GM19438 (cell line): ENCODE data around the gene KRTDAP.

Experiments
- ATAC-seq: cut with Tn5 transposase; IDR thresholded peaks from one replicate; pipeline ENCODE4 v1.9.1; 2021; ENCODE audit warnings: low read depth; ENCODE audit not compliant: unreplicated experiment

The KRTDAP gene

DNA sequence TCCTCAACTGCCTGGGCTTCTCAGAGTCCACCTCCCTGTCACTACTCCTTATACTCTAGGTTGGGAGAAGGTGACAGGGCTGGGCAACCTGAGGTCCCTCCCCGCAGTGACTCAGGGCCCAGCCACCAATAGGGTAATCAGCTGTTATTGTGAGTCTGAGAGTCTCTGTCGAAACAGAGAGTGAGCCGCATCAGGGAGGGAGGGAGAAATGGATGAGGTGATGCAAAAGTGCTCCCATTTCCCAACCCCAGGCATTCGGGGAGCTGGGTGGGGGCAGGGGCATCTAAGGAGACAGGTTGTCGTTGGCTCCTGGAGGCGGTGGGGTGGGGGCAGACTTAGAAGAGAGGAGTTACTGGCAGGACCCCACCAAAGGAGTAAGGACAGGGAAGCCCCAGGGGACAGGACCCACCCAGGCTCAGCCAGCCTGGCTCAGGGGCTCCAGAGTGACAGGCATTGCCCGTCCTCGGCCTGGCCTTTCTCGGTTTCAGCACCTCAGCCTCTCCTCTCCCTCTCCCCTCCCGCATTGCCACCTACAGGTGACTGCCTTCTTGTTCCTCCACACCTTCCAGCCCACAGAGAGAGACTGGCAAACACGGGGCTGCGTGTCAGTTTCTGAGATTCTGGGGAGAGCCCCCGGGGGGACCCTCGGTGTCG lies 23.5 kb upstream of the KRTDAP start, which contains the start of gene DMKN:
Gene DMKN (minus strand): TSS at position 22 of the 654 bp plus-strand sequence. CDS start 174 bp downstream, outside the sequence.
- ATAC-seq: no peak

DNA sequence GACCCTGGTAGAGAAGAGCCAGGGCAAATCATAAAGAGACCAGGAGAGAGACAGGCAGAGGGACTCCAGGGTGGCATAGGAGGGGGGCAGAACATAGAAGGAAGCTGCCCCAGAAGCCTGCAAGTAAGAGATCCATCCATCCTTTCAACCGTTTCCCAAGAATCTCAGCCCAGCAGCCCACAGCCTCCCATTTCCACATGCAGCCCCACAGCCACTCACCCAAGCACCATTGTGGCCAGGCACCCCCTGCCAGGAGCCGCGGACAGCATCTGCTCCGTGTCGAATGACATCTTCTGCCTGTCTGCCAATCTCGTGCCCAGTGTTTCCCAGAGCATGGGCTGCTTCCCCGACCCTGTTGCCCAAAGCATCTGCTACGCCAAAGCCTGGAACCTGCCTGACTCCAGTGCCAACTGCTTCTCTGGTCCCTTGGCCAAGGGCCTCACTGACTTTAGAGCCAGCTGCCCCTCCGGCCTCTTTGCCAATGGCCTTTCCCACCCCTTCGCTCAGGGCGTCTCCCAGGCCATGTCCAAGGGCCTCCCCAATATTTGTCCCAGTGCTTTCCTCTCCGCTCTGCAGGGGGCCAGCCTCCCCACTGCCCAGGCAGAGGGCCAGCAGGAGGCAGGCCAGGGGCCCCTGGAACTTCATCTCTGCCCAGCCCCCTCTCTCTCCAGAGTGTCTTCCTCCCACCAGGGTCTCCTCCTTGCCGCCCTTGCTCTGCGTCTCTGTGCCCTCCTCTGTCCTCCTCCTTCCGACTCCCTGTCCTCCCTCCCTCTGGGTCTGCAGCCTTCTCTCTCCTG lies 22.8 kb upstream of the KRTDAP start:
- ATAC-seq: no peak

DNA sequence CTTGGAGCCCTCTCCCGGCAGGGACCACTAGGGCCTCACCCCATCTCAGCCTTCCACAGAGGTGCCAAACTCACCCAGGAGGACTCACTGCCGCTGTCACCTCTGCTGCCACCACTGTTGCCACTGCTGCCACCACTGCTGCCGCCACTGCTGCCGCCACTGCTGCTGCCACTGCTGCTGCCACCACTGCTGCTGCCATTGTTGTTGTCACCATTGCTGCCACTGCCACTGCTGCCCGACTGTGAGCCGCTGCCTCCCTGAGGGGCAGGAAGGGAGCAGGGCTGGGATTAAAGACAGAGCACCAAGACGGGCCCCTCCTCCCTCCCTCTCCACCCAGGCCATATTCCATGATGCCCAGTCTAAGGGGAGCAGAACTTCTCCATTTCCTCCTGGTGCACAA lies 21.1 kb upstream of the KRTDAP start:
- no peak for ATAC-seq

DNA sequence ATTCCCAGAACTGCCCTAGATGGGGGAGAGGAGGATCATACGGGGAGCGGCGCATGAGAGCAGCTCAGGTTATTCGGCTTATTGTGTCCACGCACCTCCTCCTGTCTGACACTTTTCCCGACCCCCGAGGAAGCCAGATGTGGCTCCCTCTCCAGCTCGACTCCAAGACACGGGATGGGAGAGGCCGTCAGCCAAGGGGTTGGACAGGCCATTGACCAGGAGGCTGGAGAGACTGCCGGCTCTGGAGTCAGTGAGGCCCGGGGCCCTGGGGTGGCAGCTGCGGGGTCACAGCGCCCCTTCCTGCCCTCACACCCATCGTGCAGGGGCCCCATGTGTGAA lies 20.3 kb upstream of the KRTDAP start:
- no peak for ATAC-seq

DNA sequence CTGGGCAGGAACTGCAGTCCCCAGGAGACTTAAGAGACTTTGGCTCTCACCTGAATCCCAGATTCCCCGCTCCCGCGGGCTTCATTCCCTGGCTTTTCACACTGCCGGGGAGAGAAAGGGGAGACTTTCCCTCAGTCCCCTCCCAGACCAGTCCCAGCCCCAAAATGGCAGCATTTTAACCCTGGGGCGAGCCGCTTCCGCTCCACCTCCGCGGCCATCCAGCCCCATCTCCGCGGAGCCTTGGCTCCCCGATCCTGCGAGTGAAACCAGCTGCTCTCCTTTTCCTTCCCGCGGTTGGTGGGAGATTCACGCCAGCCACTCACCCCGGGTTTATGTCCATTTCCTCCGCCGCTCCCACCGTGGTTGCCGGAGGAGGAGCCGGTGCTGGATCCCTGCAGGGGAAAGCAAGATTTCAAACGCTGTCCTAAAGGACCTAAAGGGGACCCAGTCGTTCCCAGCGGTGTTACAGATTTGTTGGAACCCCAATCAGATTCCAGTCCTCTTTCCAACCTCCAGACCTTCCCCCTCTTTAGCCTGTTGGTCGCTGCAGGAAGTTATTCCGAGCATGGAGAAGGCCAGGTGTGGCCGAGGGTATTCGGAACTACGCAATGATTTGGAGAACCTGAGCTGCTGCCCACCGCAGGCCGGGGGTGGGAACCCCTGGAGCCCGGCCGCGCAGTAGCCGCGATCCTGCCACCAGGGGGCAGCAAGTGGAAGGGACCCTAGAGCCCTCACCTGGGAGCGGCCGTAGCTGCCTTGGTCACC lies 19.8 kb upstream of the KRTDAP start:
- ATAC-seq: no peak

DNA sequence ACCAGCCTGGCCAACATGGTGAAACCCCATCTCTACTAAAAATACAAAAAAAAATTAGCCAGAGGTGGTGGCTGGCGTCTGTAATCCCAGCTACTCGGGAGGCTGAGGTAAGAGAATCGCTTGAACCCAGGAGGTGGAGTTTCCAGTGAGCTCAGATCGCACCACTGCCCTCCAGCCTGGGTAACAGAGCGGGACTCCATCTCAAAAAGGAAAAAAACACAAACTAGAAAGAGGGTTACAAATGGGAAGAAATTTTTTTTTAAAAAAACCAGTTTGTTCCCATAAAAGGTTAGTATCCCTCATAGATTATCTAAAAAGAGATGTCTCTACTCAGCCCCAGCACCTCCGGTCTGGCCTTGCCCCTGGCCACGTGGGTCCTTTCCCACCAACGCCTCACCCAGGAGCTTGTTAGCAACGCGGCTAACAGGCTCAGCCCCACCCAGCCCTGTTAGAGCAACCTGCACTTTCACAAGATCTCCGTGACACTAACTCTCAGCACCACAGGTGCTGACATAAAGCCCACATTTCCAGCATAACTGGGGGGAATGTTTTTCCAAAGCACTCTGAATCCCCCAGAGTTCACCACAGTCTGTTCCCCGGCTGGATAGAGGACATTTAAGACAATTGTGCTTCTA lies 18.9 kb upstream of the KRTDAP start:
- no peak for ATAC-seq

DNA sequence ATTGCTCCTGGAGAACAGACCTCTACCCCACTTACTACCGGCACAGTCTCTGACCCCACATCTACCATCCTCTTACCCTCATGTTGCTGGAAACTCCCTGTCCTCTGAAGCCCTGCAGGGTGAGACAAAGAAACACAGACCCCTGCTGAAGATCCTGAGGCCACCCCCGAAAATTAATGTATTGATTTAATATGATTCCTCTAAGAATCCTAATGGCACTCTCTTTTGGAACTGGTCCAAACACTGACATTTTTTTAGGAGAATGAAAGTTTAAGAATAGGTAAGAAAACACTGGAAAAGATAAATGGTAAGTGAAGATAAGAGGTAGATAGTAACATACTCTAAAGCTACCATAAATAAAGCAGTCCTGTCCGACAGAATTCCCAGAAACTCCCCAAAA lies 17.9 kb upstream of the KRTDAP start:
- no peak for ATAC-seq

DNA sequence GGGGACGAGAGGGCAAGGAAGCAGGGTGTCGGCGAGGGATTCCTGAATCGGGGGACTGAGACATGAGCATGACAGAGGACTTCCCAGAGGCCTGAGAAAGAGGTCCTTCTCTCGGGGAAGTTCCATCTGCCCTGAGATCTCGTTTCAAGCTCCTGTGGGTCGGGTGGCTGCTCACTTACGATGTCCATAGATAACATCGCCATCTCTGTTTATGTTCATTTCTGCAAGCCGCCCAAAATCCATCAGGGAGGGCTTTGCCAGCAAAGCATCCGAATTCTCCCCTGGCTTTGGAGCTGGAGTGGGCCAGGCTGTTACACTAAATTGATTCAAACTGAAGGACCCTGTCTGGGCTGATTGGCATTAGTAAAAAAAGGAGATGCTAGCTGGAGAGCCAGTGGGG lies 17.3 kb upstream of the KRTDAP start:
- ATAC-seq: no peak

DNA sequence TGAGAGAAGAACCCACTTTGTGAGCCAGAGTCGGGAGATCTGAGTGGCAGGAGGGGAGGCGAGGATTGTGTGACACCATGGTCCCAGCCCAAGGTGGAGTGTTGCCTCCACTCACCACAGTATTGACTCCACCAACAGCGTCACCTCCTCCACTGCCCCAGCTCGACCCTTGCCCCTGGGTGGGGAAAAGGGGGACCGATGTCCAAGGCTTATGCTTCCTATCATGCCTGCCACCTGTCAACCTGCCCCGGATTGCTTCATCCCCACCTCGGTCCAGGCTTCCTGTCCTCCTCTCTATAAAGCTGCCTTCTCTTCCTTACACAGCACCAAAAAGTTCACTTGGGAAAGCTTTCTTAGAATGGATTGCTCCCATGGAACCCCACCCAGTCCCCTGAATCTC lies 15.7 kb upstream of the KRTDAP start:
- no peak for ATAC-seq

DNA sequence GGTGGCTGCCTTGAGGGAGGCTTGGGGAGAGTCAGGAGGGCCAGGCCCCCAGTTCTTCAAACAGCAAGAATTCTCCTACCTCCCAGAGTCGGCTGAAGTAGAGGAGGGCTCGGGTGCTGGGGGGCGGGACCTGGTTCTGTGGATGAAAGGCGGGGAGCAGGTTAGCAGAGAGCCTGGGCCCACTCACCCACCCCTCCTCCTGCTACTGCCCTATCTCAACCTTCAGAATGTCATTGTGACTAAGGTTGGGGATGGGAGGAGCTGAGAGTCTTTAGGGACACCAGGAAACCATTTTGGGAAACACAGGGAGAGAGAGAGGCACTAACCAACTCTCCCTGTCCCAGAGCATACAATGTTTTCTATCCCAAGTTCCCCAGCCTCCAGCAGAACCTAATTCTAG lies 12.5 kb upstream of the KRTDAP start:
- no peak for ATAC-seq

DNA sequence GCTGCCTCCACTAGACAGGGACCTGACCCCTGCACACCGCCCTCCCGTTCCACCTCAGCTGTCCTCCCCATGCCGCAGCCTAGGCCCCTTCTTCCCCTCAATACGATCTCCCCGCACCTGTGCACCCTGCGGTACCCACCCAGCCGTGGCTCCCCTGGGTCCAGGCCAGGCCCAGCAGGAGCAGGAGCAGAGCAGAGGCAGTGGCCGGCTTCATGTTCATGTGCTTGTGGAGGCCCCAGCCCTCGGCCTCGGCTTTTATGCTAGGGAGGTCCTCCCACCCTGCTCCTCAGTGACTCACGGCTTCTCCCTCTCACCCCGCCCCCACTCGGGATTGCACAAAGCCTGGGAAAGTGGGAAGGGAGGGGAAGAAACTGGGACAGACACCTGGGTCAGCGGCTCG lies 11.4 kb upstream of the KRTDAP start:
- ATAC-seq: no peak

DNA sequence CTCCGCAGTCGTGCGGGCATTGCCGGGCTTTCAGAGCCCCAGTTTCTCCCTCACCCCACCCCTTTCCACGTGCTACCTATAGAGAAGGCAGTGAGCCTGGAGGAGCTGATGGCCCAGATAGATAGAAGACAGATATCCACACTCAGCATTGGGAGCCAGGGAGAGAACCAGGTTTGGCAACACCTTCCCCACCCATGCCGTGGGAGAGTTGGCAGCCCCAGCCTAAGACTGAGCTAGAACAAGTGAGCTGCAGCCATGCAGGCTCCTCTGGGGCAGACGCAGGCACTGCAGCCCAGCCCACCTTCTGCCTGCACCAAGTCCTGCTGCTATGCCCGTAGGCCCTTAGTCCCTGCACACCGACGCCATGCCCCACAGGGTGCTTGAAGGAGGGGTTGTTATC lies 10.3 kb upstream of the KRTDAP start:
- no peak for ATAC-seq

DNA sequence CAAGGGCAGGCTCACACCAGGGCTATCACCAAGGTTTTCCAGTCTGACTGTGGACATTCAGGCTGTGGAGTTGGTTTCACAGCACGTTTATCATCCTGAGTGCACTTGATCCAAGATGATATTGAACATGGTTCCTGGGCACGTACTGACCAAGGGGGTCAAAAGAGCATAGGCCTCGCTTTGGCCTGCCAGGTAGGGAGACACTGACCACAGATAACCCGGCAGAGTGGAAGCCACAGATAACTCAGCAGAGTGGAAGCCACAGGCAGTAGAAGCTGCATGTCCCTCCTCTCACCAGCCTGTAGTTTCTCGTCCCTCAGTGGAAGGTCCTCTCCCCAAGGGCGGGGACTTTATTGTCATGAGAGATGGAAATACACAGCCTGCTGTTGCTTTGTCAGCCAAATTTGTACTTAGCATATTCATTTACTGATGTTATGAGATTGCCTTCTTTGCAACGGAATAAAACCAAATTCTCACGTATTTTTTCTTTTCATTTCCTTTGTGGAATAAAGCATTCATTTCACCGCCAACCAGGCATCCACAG lies 8.8 kb upstream of the KRTDAP start:
- no peak for ATAC-seq

DNA sequence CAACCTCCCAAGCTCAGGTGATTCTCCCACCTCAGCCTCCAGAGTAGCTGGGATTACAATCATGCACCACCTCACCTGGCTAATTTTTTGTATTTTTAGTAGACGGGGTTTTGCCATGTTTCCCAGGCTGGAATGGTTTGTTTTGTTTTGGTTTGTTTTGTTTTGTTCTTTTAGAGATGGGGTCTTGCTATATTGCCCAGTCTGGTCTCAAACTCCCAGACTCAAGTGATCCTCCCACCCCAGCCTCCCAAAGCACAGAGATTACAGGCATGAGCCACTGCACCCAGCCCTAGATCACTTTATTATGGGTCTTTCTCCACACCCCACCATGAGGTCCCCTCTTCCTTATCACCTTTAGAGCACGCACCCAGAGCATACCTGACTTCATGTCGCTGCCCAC lies 8.0 kb upstream of the KRTDAP start:
- ATAC-seq: no peak

DNA sequence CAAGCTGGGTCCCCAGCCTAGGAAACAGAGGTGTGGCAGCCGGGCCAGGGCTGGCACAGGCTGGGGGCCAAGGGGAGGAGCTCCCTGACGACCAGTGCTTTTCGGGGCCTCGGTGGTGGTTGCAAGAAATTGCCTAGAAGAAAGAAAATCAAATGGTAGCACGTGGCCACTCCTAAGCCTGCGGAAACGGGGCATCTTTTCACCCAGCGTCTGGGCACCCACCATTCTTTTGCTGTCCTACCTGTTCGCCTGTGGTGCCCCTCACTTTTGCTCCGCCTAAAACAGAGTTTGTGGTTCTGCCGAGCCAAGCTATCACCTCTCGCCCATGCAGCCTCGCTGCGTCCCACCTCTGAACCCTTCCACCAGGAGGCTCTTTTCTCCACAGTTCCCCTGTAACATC lies 7.1 kb upstream of the KRTDAP start:
- ATAC-seq: no peak

DNA sequence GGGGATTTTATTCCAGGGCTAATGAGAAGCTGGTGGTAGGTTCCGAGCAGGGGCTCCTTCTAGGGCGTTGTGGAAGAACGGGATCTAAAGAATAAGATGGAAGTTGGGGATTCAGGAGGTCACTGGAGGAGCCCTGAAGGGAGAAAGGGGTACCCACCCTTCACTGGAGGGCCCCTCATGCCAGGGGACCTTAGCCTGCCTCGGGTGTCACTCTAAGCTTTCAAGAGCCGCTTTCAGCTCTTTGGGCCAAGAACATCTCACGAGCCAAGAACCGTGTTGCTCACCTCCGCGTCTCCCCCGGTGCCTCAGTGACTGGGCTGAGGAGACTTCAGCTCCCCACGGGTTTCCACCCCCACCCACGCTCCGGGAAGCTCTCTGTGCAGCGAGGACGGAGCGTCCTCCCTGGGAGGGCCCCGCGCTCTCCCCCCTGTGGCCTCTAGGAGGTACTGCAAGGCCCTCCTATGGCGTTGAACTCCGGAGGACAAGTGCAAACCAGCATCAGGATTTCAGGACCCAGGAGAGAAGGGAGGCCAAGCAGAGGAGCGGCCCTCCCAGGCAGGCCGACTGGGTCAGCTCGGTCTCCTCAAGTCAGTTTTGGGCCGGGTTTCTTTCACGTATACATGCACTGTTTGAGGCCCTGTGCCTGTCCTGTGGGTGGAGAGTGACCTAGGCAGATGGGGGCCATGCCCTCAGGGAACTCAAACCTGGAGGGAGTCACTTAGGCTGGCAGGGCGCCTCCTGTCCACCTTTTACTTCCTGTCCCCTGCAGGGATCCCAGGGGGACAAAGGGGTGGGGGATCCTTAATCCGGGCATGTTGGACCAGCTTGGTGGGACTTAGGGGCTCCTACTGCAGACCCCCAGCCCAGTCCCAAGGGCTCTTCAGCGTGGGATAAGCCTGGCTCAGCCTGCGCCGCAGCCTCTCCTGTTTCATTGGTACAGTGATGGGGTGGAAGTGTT lies 5.1 kb upstream of the KRTDAP start:
- ATAC-seq: no peak

DNA sequence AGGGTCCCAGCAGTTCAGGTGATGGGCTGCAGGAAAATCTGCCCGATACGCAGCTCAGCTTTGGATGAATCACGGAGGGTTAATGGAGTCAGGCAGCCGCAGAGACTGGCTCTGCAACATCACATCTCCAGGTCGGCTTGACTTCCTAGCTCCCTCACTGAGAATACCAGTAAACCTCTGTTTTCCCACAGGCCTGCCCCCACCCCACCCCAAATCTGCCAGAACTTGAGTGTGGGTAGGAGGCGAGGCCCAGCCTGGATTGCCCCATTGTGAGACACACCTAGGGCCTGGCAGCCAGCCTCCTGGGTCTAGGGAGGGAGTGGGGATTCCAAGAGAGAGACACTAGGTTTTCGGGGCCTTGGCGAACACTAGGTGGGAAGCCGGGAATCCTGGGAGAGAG lies 3.7 kb upstream of the KRTDAP start:
- ATAC-seq: no peak

DNA sequence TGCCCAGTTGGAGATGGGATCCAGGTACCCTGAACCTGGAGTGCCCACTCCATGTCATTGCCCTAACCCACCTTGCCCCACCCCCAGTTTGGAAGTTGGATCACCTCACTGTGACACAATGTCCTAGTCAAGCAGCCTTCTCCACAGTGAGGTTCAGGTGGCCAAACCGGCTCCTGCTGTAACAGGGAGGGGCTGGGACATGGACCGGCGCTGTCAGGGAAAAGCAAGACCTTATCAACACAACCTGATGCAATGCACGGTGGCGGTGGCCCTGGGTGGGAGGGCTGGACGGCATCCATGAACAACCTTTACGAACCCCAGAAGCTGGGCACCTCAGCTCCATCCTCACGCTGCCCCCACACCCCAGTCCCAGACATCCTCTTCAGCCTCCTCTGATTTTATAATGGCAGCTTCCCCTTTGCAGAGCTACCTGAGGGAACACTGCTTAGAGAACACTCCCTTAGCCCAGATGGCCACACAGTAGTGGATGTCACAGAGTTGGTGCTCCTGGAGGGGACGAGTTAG lies 1.6 kb upstream of the KRTDAP start:
- no peak for ATAC-seq

DNA sequence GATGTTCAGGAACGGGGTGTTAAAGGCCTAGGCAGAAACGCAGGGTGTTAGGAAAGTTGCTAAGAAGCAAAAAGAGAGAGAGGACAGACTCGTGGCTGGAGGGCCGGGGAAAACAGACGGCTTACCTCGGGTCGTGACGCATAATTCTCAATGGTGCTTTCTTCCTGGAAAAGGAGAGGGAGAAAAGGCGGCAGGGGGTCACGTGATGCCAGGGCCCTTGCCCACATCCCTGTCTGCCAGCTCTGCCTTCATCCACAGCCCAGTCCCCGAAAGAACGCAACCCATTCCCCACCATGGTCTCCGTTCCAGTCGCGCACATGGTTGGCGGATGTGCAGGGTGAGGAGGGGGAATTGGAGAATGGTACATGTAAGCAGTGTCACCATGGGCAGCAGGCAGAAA lies 1.6 kb downstream of the KRTDAP start:
- ATAC-seq: no peak
